Ovary (tissue), 9 donors: ENCODE results near the gene CCNT1. TPM values are rescaled to one million over a fixed set of nuclear protein-coding genes. Genes with fewer than 3 reads are reported as not detected.
"Not testable (repeated sequence)": the region's sequence is repeated elsewhere in the genome, so short reads cannot be mapped to it uniquely, and the experiment has no call there.

Source experiments
- DNase-seq, 5 donors: peaks; one replicate each; pipeline ENCODE4 v3.0.0-alpha.2; 2019 to 2020
- H3K27ac ChIP-seq, 2 donors: fragments of 200-600 bp; one replicate each; pipeline versions ENCODE4 v1.5.1 to v1.8.0; 2019 to 2022
- H3K27me3 ChIP-seq: fragments of 200-600 bp; one replicate; pipeline ENCODE4 v1.8.0; 2022
- H3K36me3 ChIP-seq: fragments of 200-600 bp; sonication (generic); one replicate; pipeline ENCODE4 v1.5.1; 2019
- H3K4me1 ChIP-seq: one replicate; pipeline ENCODE4 v1.8.1; 2013; ENCODE audit warnings: mild to moderate bottlenecking, moderate library complexity; ENCODE audit not compliant: insufficient read depth
- H3K4me3 ChIP-seq: fragments of 200-600 bp; sonication (generic); one replicate; pipeline ENCODE4 v1.5.1; 2017
- H3K9me3 ChIP-seq, 2 donors: fragments of 200-600 bp in 1 of 2; sonication (generic) in 1 of 2; one replicate each; pipeline versions ENCODE4 v1.5.1 to v1.8.1; 2013 to 2019; ENCODE audit warnings: mild to moderate bottlenecking in 1 of 2, moderate library complexity in 1 of 2
- CTCF ChIP-seq, 3 donors: fragments of 450-650 bp in 2 of 3; fragments of 200-600 bp in 1 of 3; IDR thresholded peaks; one replicate each; pipeline versions ENCODE4 v1.5.1 to v1.8.0; 2016 to 2022; ENCODE audit warnings: antibody characterized with exemption in 3 of 3, mild to moderate bottlenecking in 1 of 3
- EP300 ChIP-seq: sonication (generic); formaldehyde crosslinking; IDR thresholded peaks from one replicate; pipeline ENCODE4 v1.6.1; 2017; ENCODE audit warnings: antibody characterized with exemption
- POLR2A ChIP-seq: fragments of 450-650 bp; IDR thresholded peaks from one replicate; pipeline ENCODE4 v1.6.1; 2017; ENCODE audit warnings: antibody characterized with exemption, mild to moderate bottlenecking, moderate library complexity
- WGBS, 3 donors: extraction: QIAGEN DNeasy Blood & Tissue Kit in 1 of 3; methylation state at CpG; one replicate each; pipeline versions ENCODE4 v1.1.5 to v1.1.7; 2013 to 2017; 5-methylcytosine and 5-hydroxymethylcytosine counted together
- intact Hi-C, 4 donors: fragments of 100-400 bp; cut with DNase I; formaldehyde crosslinking; loops; one replicate each; pipeline versions ENCODE4 v1.11.0 to v1.15.1; 2022 to 2023
- polyA plus RNA-seq, 2 donors: library from polyadenylated mRNA; stranded (reverse); fragments of 200-250 nt in 1 of 2; fragments of 350-450 nt in 1 of 2; fragmentation: Illumina TruSeq in 1 of 2; extraction: RNeasy Lipid Tissue Mini Kit (QIAGEN cat#74804) in 1 of 2; gene quantifications; one replicate each; pipeline ENCODE4 v1.2.3, GENCODE V29; 2013 to 2014
- total RNA-seq, 7 donors: library from RNA; depleted of rRNA in 2 of 7; stranded (reverse); fragments of >200 nt in 2 of 7; fragmentation: NEBNext Ultra II Directional in 3 of 7; extraction: Animal tissue kit (Norgen Biotek cat#: 25700) in 3 of 7; gene quantifications; one replicate each; pipeline versions ENCODE4 v1.1.0 to v1.2.4, GENCODE V29; 2016 to 2023
- donor health status: DM: no; HTN: no; CAD: no; lungs with moderate emphysema.
- donor health status: DM: no; HTN: no; CAD: no.
- donor health status: Bipolar disorder and iron deficiency.
- donor health status: DM: yes; HTN: yes; CAD: no.
- donor health status: DM: no; HTN: no; CAD: no.
- donor health status: DM: yes; HTN: yes; CAD: no.

Gene CCNT1
- total and polyA plus RNA-seq, 9 donors: 7.5 to 48.8 (median 33.4) TPM

- H3K27me3 ChIP-seq: no peaks in the 10 kb centered on the region
- WGBS, 3 donors: 39 to 42% (median 40%) methylated on average over 3 of the region's 3 CpGs
- no peak overlapping the region for H3K27ac ChIP-seq
- no peak for DNase-seq
- H3K36me3 ChIP-seq: no peaks in the 10 kb centered on the region
- peaks cover 2% of the 10 kb centered on the region for H3K4me1 ChIP-seq
- H3K4me3 ChIP-seq: no peak overlapping the region
- H3K9me3 ChIP-seq: no peaks in the 10 kb centered on the region
- TF ChIP-seq POLR2A: no peak
- TF ChIP-seq EP300: no peak
- no peak for TF ChIP-seq CTCF (IDR thresholded peaks at IDR 0.05)
- intact Hi-C loops: no loop called here
Observed at GRCh38 chr12:48686037-48686595, 30.4 kb downstream of the CCNT1 start.

GRCh38 chr12:48683534-48683933, 33.0 kb downstream of the CCNT1 start:
- Histone ChIP-seq H3K36me3 (no peaks in the 10 kb centered on the region), H3K9me3 (no peaks in the 10 kb centered on the region), H3K4me1 (peaks cover 13% of the 10 kb centered on the region), H3K27ac (no peak overlapping the region), H3K27me3 (no peaks in the 10 kb centered on the region), H3K4me3 (no peak overlapping the region)
- no peak for TF ChIP-seq CTCF (IDR thresholded peaks at IDR 0.05)
- TF ChIP-seq EP300: no peak
- no peak for DNase-seq
- intact Hi-C loops: no loop called here
- WGBS, 3 donors: 73 to 84% (median 78%) methylated on average over 4 of the region's 4 CpGs

GRCh38 chr12:48682927-48683326, 33.6 kb downstream of the CCNT1 start:
- H3K27me3 ChIP-seq: no peaks in the 10 kb centered on the region
- no peak for DNase-seq
- intact Hi-C loops: no loop called here
- H3K4me3 ChIP-seq: peak overlapping the region; percentile 67
- H3K27ac ChIP-seq: no peak overlapping the region
- no peaks in the 10 kb centered on the region for H3K36me3 ChIP-seq
- no peaks in the 10 kb centered on the region for H3K9me3 ChIP-seq
- TF ChIP-seq EP300 (no peak), POLR2A (no peak), CTCF (IDR thresholded peaks at IDR 0.05) (no peak)
- peaks cover 13% of the 10 kb centered on the region for H3K4me1 ChIP-seq
- WGBS, 3 donors: 78 to 89% (median 83%) methylated on average over 2 of the region's 2 CpGs

GRCh38 chr12:48682533-48682905, 34.0 kb downstream of the CCNT1 start:
- WGBS, 3 donors: 11 to 22% (median 17%) methylated on average over 17 to 19 of the region's 19 CpGs
- intact Hi-C loops: not testable (repeated sequence)

GRCh38 chr12:48681710-48682532, 34.6 kb downstream of the CCNT1 start, which contains the start of gene KANSL2:
Gene KANSL2, minus strand, starts transcription at chr12:48682238. Its CDS starts 606 bp downstream, at chr12:48681632.
- 0 to 1% (median 0%) methylated on average over 54 to 64 of the region's 64 CpGs for WGBS, 3 donors
- no peaks in the 10 kb centered on the region for H3K36me3 ChIP-seq
- no peaks in the 10 kb centered on the region for H3K9me3 ChIP-seq
- no peaks in the 10 kb centered on the region for H3K27me3 ChIP-seq
- DNase-seq: peak; percentile 96 to 98 (median 97)
- H3K27ac ChIP-seq: peak within 1 kb of the TSS; percentile 34 to 79
- H3K4me3 ChIP-seq: peak within 1 kb of the TSS; percentile 67
- peaks cover 13% of the 10 kb centered on the region for H3K4me1 ChIP-seq
- intact Hi-C loops: no loop called here
- no peak for TF ChIP-seq EP300
- peak; percentile 96 for TF ChIP-seq POLR2A

More at GRCh38 chr12:48682533-48682905, 34.0 kb downstream of the CCNT1 start:
- not testable (repeated sequence) for H3K27me3 ChIP-seq, DNase-seq, H3K36me3 ChIP-seq, H3K9me3 ChIP-seq, H3K27ac ChIP-seq
- H3K4me3 ChIP-seq: peak overlapping the region; percentile 67
- peaks cover 13% of the 10 kb centered on the region for H3K4me1 ChIP-seq
